A673 (cell line): ENCODE data around the gene UQCRQ.

Experiments used
- CTCF ChIP-seq: fragments of 300-800, 200-600 bp; sonication (generic); conservative IDR thresholded peaks from 2 replicates; pipeline ENCODE4 v1.5.1; 2017; ENCODE audit warnings: low read depth, mild to moderate bottlenecking, antibody characterized with exemption, low read length, moderate library complexity, mixed read lengths
- EZH2 ChIP-seq: fragments of 200-600 bp; sonication (generic); IDR thresholded peaks from 2 replicates; pipeline ENCODE4 v1.6.1; 2017; ENCODE audit warnings: borderline replicate concordance, low read depth, mild to moderate bottlenecking, mixed read lengths, antibody characterized with exemption, low read length; ENCODE audit not compliant: poor library complexity, severe bottlenecking

DNA sequence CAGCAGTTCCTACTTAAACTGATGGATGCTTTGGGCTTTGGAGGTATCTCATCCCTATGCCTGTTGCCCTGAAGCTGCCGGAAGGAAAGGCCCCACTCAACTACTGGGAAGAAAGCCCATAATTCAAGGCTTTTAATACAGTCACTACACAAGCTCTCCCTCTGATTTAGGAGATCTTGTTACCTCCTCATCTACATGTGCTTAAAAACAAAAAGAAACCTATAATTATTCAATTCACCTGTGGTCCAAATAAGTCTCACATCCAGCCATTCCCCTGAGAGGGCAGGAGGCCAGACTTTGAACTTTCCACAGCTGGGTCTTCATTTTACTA is 6.3 kb downstream of the UQCRQ start:
- TF ChIP-seq CTCF: no peak
- TF ChIP-seq EZH2: no peak
